ENCODE data around the gene PHKB. TPM values are rescaled to one million over a fixed set of nuclear protein-coding genes. Genes with fewer than 3 reads are reported as not detected.

The PHKB gene
- polyA plus RNA-seq, 1 experiment, result 78.7 TPM

- H3K27me3 ChIP-seq (ENCODE audit: control insufficient read depth, insufficient read depth, low read length), result no peaks in the 10 kb centered on the region
- TF ChIP-seq CTCF (IDR thresholded peaks at IDR 0.05; ENCODE audit: low read depth, low read length), result no peak
- DNase-seq (ENCODE audit: low read depth, low spot score), result no peak
- H3K27ac ChIP-seq (ENCODE audit: low read depth, low read length), result no peak overlapping the region
- CTCF ChIA-PET, result interaction anchor here (1.2 kb wide), 1 partner anchor 579 kb away, joined by 4 read pairs; no protein-coding TSS in a partner anchor
- H3K4me3 ChIP-seq (ENCODE audit: low read depth, low read length), result no peak overlapping the region
- no peaks in the 10 kb centered on the region for H3K9me3 ChIP-seq (ENCODE audit: control insufficient read depth, insufficient read depth, low read length)
- POLR2A ChIA-PET, result no interaction called here
These were observed 125.0 kb downstream of the PHKB start for GRCh38 chr16:47586121-47586520.

GRCh38 chr16:47590472-47590871, 129.3 kb downstream of the PHKB start:
- Histone ChIP-seq H3K4me3 (ENCODE audit: low read depth, low read length) (no peak overlapping the region), H3K9me3 (ENCODE audit: control insufficient read depth, insufficient read depth, low read length) (no peaks in the 10 kb centered on the region), H3K27ac (ENCODE audit: low read depth, low read length) (no peak overlapping the region), H3K27me3 (ENCODE audit: control insufficient read depth, insufficient read depth, low read length) (no peaks in the 10 kb centered on the region)
- ChIA-PET CTCF (no interaction called here), POLR2A (no interaction called here)
- DNase-seq (ENCODE audit: low read depth, low spot score), result no peak
- no peak for TF ChIP-seq CTCF (IDR thresholded peaks at IDR 0.05; ENCODE audit: low read depth, low read length)

GRCh38 chr16:47592232-47592631, 131.1 kb downstream of the PHKB start:
- no peak for TF ChIP-seq CTCF (IDR thresholded peaks at IDR 0.05; ENCODE audit: low read depth, low read length)
- DNase-seq (ENCODE audit: low read depth, low spot score), result no peak
- Histone ChIP-seq H3K27me3 (ENCODE audit: control insufficient read depth, insufficient read depth, low read length) (no peaks in the 10 kb centered on the region), H3K27ac (ENCODE audit: low read depth, low read length) (no peak overlapping the region), H3K9me3 (ENCODE audit: control insufficient read depth, insufficient read depth, low read length) (no peaks in the 10 kb centered on the region), H3K4me3 (ENCODE audit: low read depth, low read length) (no peak overlapping the region)
- ChIA-PET POLR2A (no interaction called here), CTCF (interaction anchor here (1.3 kb wide), 1 partner anchor 572 kb away, joined by 4 read pairs; no protein-coding TSS in a partner anchor)

DNA sequence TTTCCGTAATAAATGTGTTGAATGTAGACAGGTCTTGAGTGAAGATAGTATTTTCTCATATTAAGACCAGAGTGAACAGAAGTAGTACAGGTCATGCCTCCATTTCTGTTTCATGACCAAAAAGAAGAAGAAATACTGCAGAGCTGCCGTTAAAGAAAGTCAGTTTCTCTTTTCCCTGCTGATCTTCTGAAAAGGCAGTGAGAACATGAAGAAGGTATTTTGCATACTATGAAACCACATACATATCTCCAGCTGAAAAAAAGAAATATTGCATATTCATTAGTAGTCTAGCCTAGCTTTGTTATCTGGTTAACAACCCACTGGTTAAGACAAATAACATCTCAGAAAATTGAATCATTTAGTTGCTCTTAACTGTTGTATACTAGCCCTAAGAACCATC, 138.4 kb downstream of the PHKB start:
- ChIA-PET POLR2A (no interaction called here), CTCF (interaction anchor here (1.3 kb wide), 1 partner anchor 565 kb away, joined by 5 read pairs; no protein-coding TSS in a partner anchor)
- no peak for TF ChIP-seq CTCF (IDR thresholded peaks at IDR 0.05; ENCODE audit: low read depth, low read length)
- Histone ChIP-seq H3K27ac (ENCODE audit: low read depth, low read length) (no peak overlapping the region), H3K9me3 (ENCODE audit: control insufficient read depth, insufficient read depth, low read length) (no peaks in the 10 kb centered on the region), H3K27me3 (ENCODE audit: control insufficient read depth, insufficient read depth, low read length) (no peaks in the 10 kb centered on the region), H3K4me3 (ENCODE audit: low read depth, low read length) (no peak overlapping the region)
- DNase-seq (ENCODE audit: low read depth, low spot score), result no peak

DNA sequence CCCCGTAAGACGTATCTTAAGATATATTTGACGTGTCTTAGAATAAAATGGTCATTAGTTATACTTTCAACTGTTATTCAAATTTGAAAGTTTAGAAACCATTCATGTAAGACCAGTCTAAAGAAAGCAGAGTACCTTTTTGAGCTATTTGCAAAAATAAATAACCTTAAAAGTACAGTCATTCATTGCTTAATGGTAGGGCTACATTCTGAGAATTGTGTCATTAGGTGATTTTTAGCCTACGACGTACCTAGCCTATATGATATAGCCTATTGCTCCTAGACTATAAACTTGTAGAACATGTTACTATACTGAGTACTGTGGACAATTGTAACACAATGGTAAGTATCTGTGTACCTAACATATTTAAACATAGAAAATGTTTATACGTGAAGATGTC, 139.2 kb downstream of the PHKB start:
- Histone ChIP-seq H3K9me3 (ENCODE audit: control insufficient read depth, insufficient read depth, low read length) (no peaks in the 10 kb centered on the region), H3K4me3 (ENCODE audit: low read depth, low read length) (no peak overlapping the region), H3K27ac (ENCODE audit: low read depth, low read length) (no peak overlapping the region), H3K27me3 (ENCODE audit: control insufficient read depth, insufficient read depth, low read length) (no peaks in the 10 kb centered on the region)
- ChIA-PET CTCF (interaction anchor here (0.8 kb wide), 1 partner anchor 457 kb away, joined by 3 read pairs; the partner anchor contains the start of gene NETO2), POLR2A (no interaction called here)
- no peak for TF ChIP-seq CTCF (IDR thresholded peaks at IDR 0.05; ENCODE audit: low read depth, low read length)
- no peak for DNase-seq (ENCODE audit: low read depth, low spot score)
